Measurements from ENCODE around the gene LPAR1. TPM values are rescaled to one million over a fixed set of nuclear protein-coding genes. Genes with fewer than 3 reads are reported as not detected.

The LPAR1 gene
- polyA plus RNA-seq, 3 donors = 15.1 to 18.1 (median 17.5) TPM

DNA sequence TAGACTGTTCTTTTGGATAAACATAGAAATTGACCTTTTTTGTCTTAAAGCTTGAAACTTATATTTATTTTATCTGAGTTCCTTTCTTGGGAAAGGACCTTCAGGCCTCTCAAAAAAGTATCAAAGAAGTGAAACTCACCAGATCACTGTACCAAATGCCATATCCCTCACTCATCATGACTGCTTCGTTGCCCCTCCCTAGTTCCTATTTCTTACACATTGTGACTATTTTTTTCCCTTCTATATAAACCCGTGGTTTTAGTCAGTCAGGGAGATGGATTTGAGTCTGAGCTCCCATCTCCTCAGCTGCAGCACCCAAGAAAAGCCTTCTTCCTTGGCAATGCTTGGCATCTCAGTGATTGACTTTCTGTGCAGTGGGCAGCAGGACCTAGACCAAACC, 129.4 kb downstream of the LPAR1 start:
- H3K36me3 Mint-ChIP-seq = peaks cover 0 to 30% of the 10 kb centered on the region in 2 donors
- H3K27ac Mint-ChIP-seq = no peak overlapping the region
- H3K4me1 Mint-ChIP-seq = peaks cover 13% of the 10 kb centered on the region

DNA sequence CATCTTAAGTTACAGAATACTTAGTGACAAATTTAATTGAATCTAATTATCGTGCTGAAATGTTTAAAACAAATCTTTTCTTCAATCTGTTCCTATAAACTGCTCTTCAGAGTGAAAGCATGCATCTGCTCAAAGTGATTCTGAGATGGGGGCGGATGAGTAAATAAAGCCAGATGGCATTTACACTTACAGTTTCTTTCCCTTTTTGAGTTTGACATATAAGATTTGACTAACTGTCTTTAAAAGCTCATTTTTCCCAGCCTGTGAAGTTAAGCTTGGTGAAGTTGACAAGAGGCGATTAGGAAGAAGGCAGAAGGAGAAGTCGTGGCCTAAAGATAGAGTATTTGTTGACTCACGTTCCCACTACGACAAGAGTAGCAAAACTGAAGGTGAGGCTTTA, 137.4 kb downstream of the LPAR1 start:
- peaks cover 17 to 27% of the 10 kb centered on the region in 2 donors for H3K9me3 ChIP-seq (replicated peaks in 1 of 2; ENCODE audit: control insufficient read depth in 1 of 2, insufficient read depth in 1 of 2, low read length in 2 of 2)
- Mint-ChIP-seq H3K27me3 (ENCODE audit: low read depth in 3 of 3) (no peaks in the 10 kb centered on the region), H3K4me3 (no peak overlapping the region), H3K9me3 (peaks cover 14 to 33% (median 29%) of the 10 kb centered on the region in 7 donors), H3K36me3 (peaks cover 22 to 45% of the 10 kb centered on the region in 2 donors), H3K4me1 (peaks cover 3% of the 10 kb centered on the region), H3K27ac (no peak overlapping the region)
- H3K27ac ChIP-seq (ENCODE audit: low read depth in 1 of 2, low read length in 2 of 2) = no peak overlapping the region
- H4K20me1 ChIP-seq (ENCODE audit: insufficient read depth, low read length) = peaks cover 53% of the 10 kb centered on the region
- H3K27me3 ChIP-seq (ENCODE audit: control insufficient read depth in 2 of 2, insufficient read depth in 2 of 2, low read length in 2 of 2) = no peaks in the 10 kb centered on the region
- intact Hi-C loops (cut with micrococcal nuclease) = no loop called here
- H3K4me3 ChIP-seq (replicated peaks in 1 of 3; ENCODE audit: low read depth in 2 of 3, low read length in 3 of 3) = no peak overlapping the region
- H3K79me2 ChIP-seq (ENCODE audit: insufficient read depth, low read length) = no peaks in the 10 kb centered on the region
- H3K4me2 ChIP-seq (replicated peaks; ENCODE audit: extremely low read depth, low read length, poor library complexity, severe bottlenecking) = no peak overlapping the region
- H3K9ac ChIP-seq (ENCODE audit: insufficient read depth, low read length, poor library complexity, severe bottlenecking) = no peak overlapping the region
- TF ChIP-seq, protein P1, sequence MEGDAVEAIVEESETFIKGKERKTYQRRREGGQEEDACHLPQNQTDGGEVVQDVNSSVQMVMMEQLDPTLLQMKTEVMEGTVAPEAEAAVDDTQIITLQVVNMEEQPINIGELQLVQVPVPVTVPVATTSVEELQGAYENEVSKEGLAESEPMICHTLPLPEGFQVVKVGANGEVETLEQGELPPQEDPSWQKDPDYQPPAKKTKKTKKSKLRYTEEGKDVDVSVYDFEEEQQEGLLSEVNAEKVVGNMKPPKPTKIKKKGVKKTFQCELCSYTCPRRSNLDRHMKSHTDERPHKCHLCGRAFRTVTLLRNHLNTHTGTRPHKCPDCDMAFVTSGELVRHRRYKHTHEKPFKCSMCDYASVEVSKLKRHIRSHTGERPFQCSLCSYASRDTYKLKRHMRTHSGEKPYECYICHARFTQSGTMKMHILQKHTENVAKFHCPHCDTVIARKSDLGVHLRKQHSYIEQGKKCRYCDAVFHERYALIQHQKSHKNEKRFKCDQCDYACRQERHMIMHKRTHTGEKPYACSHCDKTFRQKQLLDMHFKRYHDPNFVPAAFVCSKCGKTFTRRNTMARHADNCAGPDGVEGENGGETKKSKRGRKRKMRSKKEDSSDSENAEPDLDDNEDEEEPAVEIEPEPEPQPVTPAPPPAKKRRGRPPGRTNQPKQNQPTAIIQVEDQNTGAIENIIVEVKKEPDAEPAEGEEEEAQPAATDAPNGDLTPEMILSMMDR (IDR thresholded peaks at IDR 0.05) = no peak
- 75% methylated on average over 2 of the region's 6 CpGs for WGBS (ENCODE audit: insufficient coverage)
- H3K4me1 ChIP-seq (ENCODE audit: control insufficient read depth in 1 of 2, insufficient read depth in 2 of 2, low read length in 2 of 2) = no peaks in the 10 kb centered on the region
- no peak for DNase-seq
- peaks cover 0 to 12% of the 10 kb centered on the region in 2 donors for H3K36me3 ChIP-seq (replicated peaks in 1 of 2; ENCODE audit: control insufficient read depth in 1 of 2, insufficient read depth in 2 of 2, low read length in 2 of 2)
- no peak overlapping the region for H2AFZ ChIP-seq (ENCODE audit: insufficient read depth, low read depth, low read length, poor library complexity, severe bottlenecking)

More for the DNA sequence above, 129.4 kb downstream of the LPAR1 start:
- H2AFZ ChIP-seq (ENCODE audit: insufficient read depth, low read depth, low read length, poor library complexity, severe bottlenecking) = no peak overlapping the region
- no peak overlapping the region for H3K27ac ChIP-seq (ENCODE audit: low read depth in 1 of 2, low read length in 2 of 2)
- H3K27me3 Mint-ChIP-seq (ENCODE audit: low read depth in 3 of 3) = no peaks in the 10 kb centered on the region
- TF ChIP-seq, protein P1 (IDR thresholded peaks at IDR 0.05) = no peak
- WGBS (ENCODE audit: insufficient coverage) = no CpG with 5 or more reads among the region's 2 CpGs
- H3K9me3 Mint-ChIP-seq = peaks cover 10 to 29% (median 24%) of the 10 kb centered on the region in 7 donors
- no peak overlapping the region for H3K9ac ChIP-seq (ENCODE audit: insufficient read depth, low read length, poor library complexity, severe bottlenecking)
- no peak overlapping the region for H3K4me2 ChIP-seq (replicated peaks; ENCODE audit: extremely low read depth, low read length, poor library complexity, severe bottlenecking)
- DNase-seq = no peak
- H3K79me2 ChIP-seq (ENCODE audit: insufficient read depth, low read length) = no peaks in the 10 kb centered on the region
- H4K20me1 ChIP-seq (ENCODE audit: insufficient read depth, low read length) = peaks cover 41% of the 10 kb centered on the region
- H3K4me1 ChIP-seq (ENCODE audit: control insufficient read depth in 1 of 2, insufficient read depth in 2 of 2, low read length in 2 of 2) = no peaks in the 10 kb centered on the region
- peaks cover 18 to 21% of the 10 kb centered on the region in 2 donors for H3K9me3 ChIP-seq (replicated peaks in 1 of 2; ENCODE audit: control insufficient read depth in 1 of 2, insufficient read depth in 1 of 2, low read length in 2 of 2)
- H3K36me3 ChIP-seq (replicated peaks in 1 of 2; ENCODE audit: control insufficient read depth in 1 of 2, insufficient read depth in 2 of 2, low read length in 2 of 2) = peaks cover 0 to 6% of the 10 kb centered on the region in 2 donors
- H3K27me3 ChIP-seq (ENCODE audit: control insufficient read depth in 2 of 2, insufficient read depth in 2 of 2, low read length in 2 of 2) = peaks cover 0 to 3% of the 10 kb centered on the region in 2 donors
- intact Hi-C loops (cut with micrococcal nuclease) = no loop called here
- H3K4me3 Mint-ChIP-seq = no peak overlapping the region
- no peak overlapping the region for H3K4me3 ChIP-seq (replicated peaks in 1 of 3; ENCODE audit: low read depth in 2 of 3, low read length in 3 of 3)
